Neutrophil (primary cell): Measurements from ENCODE around the gene HYAL2.

ENCODE experiments used
- H3K27ac ChIP-seq: fragments of 200-600 bp; sonication (generic); 2 replicates; pipeline ENCODE4 v1.5.1; 2016; ENCODE audit warnings: mild to moderate bottlenecking, moderate library complexity
- H3K27me3 ChIP-seq: fragments of 200-600 bp; sonication (generic); 2 replicates; pipeline ENCODE4 v1.6.0; 2016; ENCODE audit warnings: mild to moderate bottlenecking
- H3K36me3 ChIP-seq: fragments of 200-600 bp; sonication (generic); 2 replicates; pipeline ENCODE4 v1.5.1; 2017
- H3K4me1 ChIP-seq, 2 experiments: fragments of 200-600 bp in 1 of 2; sonication (generic) in 1 of 2; 1 replicate in 1 of 2; 2 replicates in 1 of 2; pipeline versions ENCODE4 v1.5.1 to v1.6.1; 2013 to 2016; ENCODE audit warnings: low read depth in 1 of 2, low read length in 1 of 2, mild to moderate bottlenecking in 1 of 2, moderate library complexity in 1 of 2; ENCODE audit not compliant: control insufficient read depth in 1 of 2, insufficient read depth in 1 of 2
- H3K4me3 ChIP-seq, 2 experiments: fragments of 200-600 bp in 1 of 2; sonication (generic) in 1 of 2; 1 replicate in 1 of 2; 2 replicates in 1 of 2; pipeline ENCODE4 v1.5.1; 2013 to 2016; ENCODE audit warnings: low read depth in 1 of 2, low read length in 1 of 2, mild to moderate bottlenecking in 1 of 2, moderate library complexity in 1 of 2
- H3K9me3 ChIP-seq: fragments of 200-600 bp; sonication (generic); 2 replicates; pipeline ENCODE4 v1.5.1; 2016
- CTCF ChIP-seq: fragments of 200-600 bp; sonication (generic); IDR thresholded peaks from 2 replicates; pipeline ENCODE4 v1.5.1; 2016; ENCODE audit warnings: antibody characterized with exemption

HYAL2 gene

GRCh38 chr3:50325113-50325480 is 2.6 kb upstream of the HYAL2 start:
- Histone ChIP-seq H3K36me3 (peaks cover 17% of the 10 kb centered on the region), H3K27me3 (no peaks in the 10 kb centered on the region), H3K27ac (peak overlapping the region; percentile 95), H3K4me3 (no peak overlapping the region), H3K9me3 (no peaks in the 10 kb centered on the region), H3K4me1 (peaks cover 75 to 80% of the 10 kb centered on the region in 2 experiments)
- no peak for TF ChIP-seq CTCF

- peak; percentile 82 for TF ChIP-seq CTCF
- H3K4me1 ChIP-seq = peaks cover 80 to 86% of the 10 kb centered on the region in 2 experiments
- H3K36me3 ChIP-seq = peaks cover 11% of the 10 kb centered on the region
- peak overlapping the region; percentile 95 for H3K27ac ChIP-seq
- no peaks in the 10 kb centered on the region for H3K27me3 ChIP-seq
- H3K9me3 ChIP-seq = no peaks in the 10 kb centered on the region
- H3K4me3 ChIP-seq = no peak overlapping the region
These were observed 2.0 kb upstream of the HYAL2 start for GRCh38 chr3:50324351-50325112.

GRCh38 chr3:50323614-50324199 is 1.2 kb upstream of the HYAL2 start:
- TF ChIP-seq CTCF = no peak
- Histone ChIP-seq H3K36me3 (peaks cover 6% of the 10 kb centered on the region), H3K27me3 (no peaks in the 10 kb centered on the region), H3K27ac (peak overlapping the region; percentile 95), H3K4me1 (peaks cover 89 to 94% of the 10 kb centered on the region in 2 experiments), H3K9me3 (no peaks in the 10 kb centered on the region), H3K4me3 (peak overlapping the region; percentile 72 to 77)

GRCh38 chr3:50323092-50323600 is 601 bp upstream of the HYAL2 start:
- H3K36me3 ChIP-seq = peaks cover 6% of the 10 kb centered on the region
- H3K4me3 ChIP-seq = peak overlapping the region; percentile 72 to 77
- no peaks in the 10 kb centered on the region for H3K27me3 ChIP-seq
- H3K4me1 ChIP-seq = peaks cover 89 to 94% of the 10 kb centered on the region in 2 experiments
- peak overlapping the region; percentile 95 for H3K27ac ChIP-seq
- TF ChIP-seq CTCF = no peak
- H3K9me3 ChIP-seq = no peaks in the 10 kb centered on the region

- Histone ChIP-seq H3K36me3 (peaks cover 6% of the 10 kb centered on the region), H3K4me3 (peak overlapping the region; percentile 72 to 77), H3K27ac (peak overlapping the region; percentile 95), H3K27me3 (no peaks in the 10 kb centered on the region), H3K4me1 (peaks cover 87 to 94% of the 10 kb centered on the region in 2 experiments), H3K9me3 (no peaks in the 10 kb centered on the region)
- TF ChIP-seq CTCF = no peak
These were observed 495 bp downstream of the HYAL2 start for GRCh38 chr3:50322115-50322385.
